Mucosa of descending colon (tissue), 3 donors: ENCODE data around the gene SLC19A3. TPM values are rescaled to one million over a fixed set of nuclear protein-coding genes. Genes with fewer than 3 reads are reported as not detected.
A peak's percentile ranks its signal among the peaks of the same experiment; 100 is the strongest.
"Not testable (repeated sequence)": the region's sequence is repeated elsewhere in the genome, so short reads cannot be mapped to it uniquely, and the experiment has no call there.

ENCODE experiments used
- ATAC-seq: fragments of 200-7000 bp; cut with Tn5 transposase; one replicate; pipeline ENCODE4 v1.9.1; 2020; ENCODE audit warnings: mild to moderate bottlenecking, moderate library complexity
- DNase-seq, 3 donors: peaks; one replicate each; pipeline ENCODE4 v3.0.0-alpha.2; 2020
- H3K36me3 ChIP-seq: fragments of 200-600 bp; one replicate; pipeline ENCODE4 v1.8.0; 2021; ENCODE audit warnings: low read depth, mild to moderate bottlenecking
- H3K4me1 ChIP-seq: fragments of 200-600 bp; one replicate; pipeline ENCODE4 v1.8.0; 2021; ENCODE audit warnings: low read depth, mild to moderate bottlenecking
- H3K4me3 ChIP-seq: fragments of 200-600 bp; one replicate; pipeline ENCODE4 v1.8.0; 2021; ENCODE audit warnings: mild to moderate bottlenecking
- H3K9me3 ChIP-seq: fragments of 200-600 bp; one replicate; pipeline ENCODE4 v1.8.0; 2021; ENCODE audit warnings: mild to moderate bottlenecking
- CTCF ChIP-seq: fragments of 200-600 bp; IDR thresholded peaks from one replicate; pipeline ENCODE4 v1.8.0; 2022; ENCODE audit warnings: antibody characterized with exemption, mild to moderate bottlenecking
- intact Hi-C, 2 donors: fragments of 100-400 bp; cut with DNase I in 1 of 2; cut with micrococcal nuclease in 1 of 2; formaldehyde crosslinking; loops; one replicate each; pipeline versions ENCODE4 v1.11.0 to v1.11.1; 2022; cut with DNase I, micrococcal nuclease
- total RNA-seq, 3 donors: library from RNA; stranded (reverse); fragmentation: NEBNext Ultra II Directional in 2 of 3; extraction: Animal tissue kit (Norgen Biotek cat#: 25700) in 2 of 3; gene quantifications; one replicate each; pipeline versions ENCODE4 v1.2.1 to v1.2.4, GENCODE V29; 2021 to 2023
- donor health status: DM: no; HTN: no; CAD: no; lungs with moderate emphysema.
- donor health status: DM: no; HTN: no; CAD: no.
- donor health status: DM: no; HTN: yes; CAD: no.

SLC19A3 gene
- total RNA-seq, 3 donors from 2014 or later = 4.5 to 28.8 (median 21.6) TPM

- peak in 1 of 3 donors; percentile 26 for DNase-seq
- no peak overlapping the region for H3K4me3 ChIP-seq
- no peaks in the 10 kb centered on the region for H3K9me3 ChIP-seq
- intact Hi-C loops = no loop called here
- no peaks in the 10 kb centered on the region for H3K36me3 ChIP-seq
- peaks cover 2% of the 10 kb centered on the region for H3K4me1 ChIP-seq
- ATAC-seq = peak; percentile 67
- TF ChIP-seq CTCF = no peak
Observed at GRCh38 chr2:227677928-227678327, 39.9 kb downstream of the SLC19A3 start.

GRCh38 chr2:227674485-227674884, 43.3 kb downstream of the SLC19A3 start:
- Histone ChIP-seq H3K4me1 (peaks cover 2% of the 10 kb centered on the region), H3K4me3 (no peak overlapping the region), H3K9me3 (no peaks in the 10 kb centered on the region), H3K36me3 (no peaks in the 10 kb centered on the region)
- no peak for DNase-seq
- intact Hi-C loops = no loop called here
- TF ChIP-seq CTCF = no peak
- no peak for ATAC-seq

- H3K4me3 ChIP-seq, intact Hi-C loops, H3K9me3 ChIP-seq, DNase-seq, ATAC-seq, H3K36me3 ChIP-seq, H3K4me1 ChIP-seq: not testable (repeated sequence)
Observed at GRCh38 chr2:227673620-227674019, 44.2 kb downstream of the SLC19A3 start.

- no peaks in the 10 kb centered on the region for H3K4me1 ChIP-seq
- no peaks in the 10 kb centered on the region for H3K9me3 ChIP-seq
- ATAC-seq (no peak), DNase-seq (no peak)
- intact Hi-C loops = no loop called here
- TF ChIP-seq CTCF = no peak
- no peak overlapping the region for H3K4me3 ChIP-seq
- no peaks in the 10 kb centered on the region for H3K36me3 ChIP-seq
Observed at GRCh38 chr2:227671170-227671905, 46.5 kb downstream of the SLC19A3 start.

- not testable (repeated sequence) for ATAC-seq, DNase-seq, H3K4me3 ChIP-seq, H3K9me3 ChIP-seq, H3K4me1 ChIP-seq, H3K36me3 ChIP-seq
- intact Hi-C loops = loop anchor here in 1 of 2 donors (10.0 kb wide), 1 partner anchor 218 kb away; no protein-coding TSS in a partner anchor
Observed at GRCh38 chr2:227666631-227667170, 51.1 kb downstream of the SLC19A3 start, which contains the start of gene SCYGR5. Gene SCYGR5 (plus strand): TSS chr2:227666804. CDS start chr2:227666804, 0 bp downstream.

- no peaks in the 10 kb centered on the region for H3K36me3 ChIP-seq
- peak; percentile 80 for ATAC-seq
- H3K4me3 ChIP-seq = no peak overlapping the region
- H3K4me1 ChIP-seq = no peaks in the 10 kb centered on the region
- no peak for DNase-seq
- intact Hi-C loops = loop anchor here in 1 of 2 donors (10.0 kb wide), 1 partner anchor 219 kb away; no protein-coding TSS in a partner anchor
- TF ChIP-seq CTCF = no peak
- H3K9me3 ChIP-seq = no peaks in the 10 kb centered on the region
Observed at GRCh38 chr2:227665189-227665940, 52.5 kb downstream of the SLC19A3 start.
